OCI-M1 (cell line): ENCODE measurements around the gene KAT6B.
"Not testable (repeated sequence)": the region's sequence is repeated elsewhere in the genome, so short reads cannot be mapped to it uniquely, and the experiment has no call there.

Experiments used
- DNase-seq: peaks from one replicate; lab custom pipeline; 2025; lab: John Stamatoyannopoulos, UW

Gene KAT6B

GRCh38 chr10:74890460-74890859 is 64.1 kb downstream of the KAT6B start:
- no peak for DNase-seq

GRCh38 chr10:74891053-74891452 is 64.7 kb downstream of the KAT6B start:
- no peak for DNase-seq

GRCh38 chr10:74892839-74893238 is 66.4 kb downstream of the KAT6B start:
- DNase-seq: no peak

GRCh38 chr10:74893329-74893728 is 66.9 kb downstream of the KAT6B start:
- DNase-seq: not testable (repeated sequence)

- no peak for DNase-seq
Measured at GRCh38 chr10:74896788-74897527, 70.6 kb downstream of the KAT6B start.

- DNase-seq: no peak
Measured at GRCh38 chr10:74898201-74898976, 72.0 kb downstream of the KAT6B start.

- DNase-seq: no peak
Measured at GRCh38 chr10:74900297-74900696, 73.9 kb downstream of the KAT6B start.

- DNase-seq: no peak
Measured at GRCh38 chr10:74901301-74901700, 74.9 kb downstream of the KAT6B start.

GRCh38 chr10:74901867-74902450 is 75.6 kb downstream of the KAT6B start:
- no peak for DNase-seq

- no peak for DNase-seq
Measured at GRCh38 chr10:74903491-74903890, 77.1 kb downstream of the KAT6B start.

- DNase-seq: no peak
Measured at GRCh38 chr10:74906611-74907198, 80.3 kb downstream of the KAT6B start.

- DNase-seq: no peak
Measured at GRCh38 chr10:74909670-74910069, 83.3 kb downstream of the KAT6B start.

GRCh38 chr10:74910241-74910975 is 84.0 kb downstream of the KAT6B start:
- DNase-seq: no peak

GRCh38 chr10:74910976-74911350 is 84.6 kb downstream of the KAT6B start:
- no peak for DNase-seq

- no peak for DNase-seq
Measured at GRCh38 chr10:74912182-74912581, 85.8 kb downstream of the KAT6B start.

- peak; percentile 47 for DNase-seq
Measured at GRCh38 chr10:74912682-74913081, 86.3 kb downstream of the KAT6B start.

- peak; percentile 90 for DNase-seq
Measured at GRCh38 chr10:74913377-74913979, 87.1 kb downstream of the KAT6B start.

GRCh38 chr10:74916283-74916682 is 89.9 kb downstream of the KAT6B start:
- DNase-seq: no peak

GRCh38 chr10:74917481-74918077 is 91.2 kb downstream of the KAT6B start:
- peak; percentile 43 for DNase-seq

- no peak for DNase-seq
Measured at GRCh38 chr10:74919671-74920070, 93.3 kb downstream of the KAT6B start.

- DNase-seq: not testable (repeated sequence)
Measured at GRCh38 chr10:74921070-74921469, 94.7 kb downstream of the KAT6B start.
